Esophagus muscularis mucosa (tissue), 4 donors: ENCODE results near the gene DDX19B. TPM values are rescaled to one million over a fixed set of nuclear protein-coding genes. Genes with fewer than 3 reads are reported as not detected.
"Not testable (repeated sequence)": the region's sequence is repeated elsewhere in the genome, so short reads cannot be mapped to it uniquely, and the experiment has no call there.

ENCODE experiments used
- DNase-seq: peaks from one replicate; pipeline ENCODE4 v3.0.0-alpha.2; 2017; ENCODE audit errors: extremely low spot score
- H3K27ac ChIP-seq, 4 donors: fragments of 200-600 bp; sonication (generic); replicated peaks in 1 of 4; 1 replicate in 3 of 4; 2 replicates in 1 of 4; pipeline ENCODE4 v1.5.1; 2016 to 2019; ENCODE audit warnings: mild to moderate bottlenecking in 1 of 4
- H3K27me3 ChIP-seq, 4 donors: fragments of 200-600 bp; sonication (generic); one replicate each; pipeline versions ENCODE4 v1.5.1 to v1.6.0; 2016 to 2019
- H3K36me3 ChIP-seq, 4 donors: fragments of 200-600 bp; sonication (generic); one replicate each; pipeline ENCODE4 v1.5.1; 2016 to 2019
- H3K4me1 ChIP-seq, 4 donors: fragments of 200-600 bp; sonication (generic); one replicate each; pipeline ENCODE4 v1.5.1; 2016 to 2019
- H3K4me3 ChIP-seq, 4 donors: fragments of 200-600 bp; sonication (generic); 1 replicate in 2 of 4; 2 replicates in 2 of 4; pipeline ENCODE4 v1.5.1; 2016 to 2019; ENCODE audit warnings: mild to moderate bottlenecking in 4 of 4, moderate library complexity in 1 of 4
- H3K9me3 ChIP-seq, 4 donors: fragments of 200-600 bp; sonication (generic); 1 replicate in 3 of 4; 2 replicates in 1 of 4; pipeline ENCODE4 v1.5.1; 2016 to 2019
- CTCF ChIP-seq, 3 experiments: fragments of 200-600 bp in 2 of 3; fragments of 450-650 bp in 1 of 3; sonication (generic) in 2 of 3; IDR thresholded peaks; one replicate each; pipeline ENCODE4 v1.5.1; 2017 to 2019; ENCODE audit warnings: antibody characterized with exemption in 3 of 3, mild to moderate bottlenecking in 2 of 3, moderate library complexity in 1 of 3
- EP300 ChIP-seq: sonication (generic); formaldehyde crosslinking; IDR thresholded peaks from one replicate; pipeline ENCODE4 v1.6.1; 2017; ENCODE audit warnings: antibody characterized with exemption
- POLR2A ChIP-seq: fragments of 450-650 bp; IDR thresholded peaks from one replicate; pipeline ENCODE4 v1.6.1; 2017; ENCODE audit warnings: antibody characterized with exemption, moderate library complexity, mild to moderate bottlenecking, low read depth
- POLR2AphosphoS5 ChIP-seq, 2 donors: sonication (generic); formaldehyde crosslinking; IDR thresholded peaks; one replicate each; pipeline ENCODE4 v1.6.1; 2017; ENCODE audit warnings: antibody characterized with exemption in 2 of 2
- WGBS: methylation state at CpG from one replicate; pipeline ENCODE4 v1.1.5; 2018; 5-methylcytosine and 5-hydroxymethylcytosine counted together
- intact Hi-C: fragments of 100-400 bp; cut with DNase I; formaldehyde crosslinking; loops from one replicate; pipeline ENCODE4 v1.15.1; 2023
- total RNA-seq, 4 donors: library from RNA; depleted of rRNA; stranded (reverse); fragments of >200 nt; gene quantifications; one replicate each; pipeline versions ENCODE4 v1.1.0 to v1.2.1, GENCODE V29; 2016

The DDX19B gene
- total RNA-seq, 4 donors from 2014 or later, result 36.1 to 48.7 (median 41.1) TPM

GRCh38 chr16:70255574-70255973 is 43.4 kb upstream of the DDX19B start:
- intact Hi-C loops, result loop anchor here (10.0 kb wide), 1 partner anchor 91 kb away; no protein-coding TSS in a partner anchor
- Histone ChIP-seq H3K4me3 (no peak overlapping the region), H3K36me3 (peaks cover 75 to 87% (median 86%) of the 10 kb centered on the region in 4 donors), H3K27ac (no peak overlapping the region), H3K27me3 (no peaks in the 10 kb centered on the region), H3K9me3 (no peaks in the 10 kb centered on the region), H3K4me1 (peaks cover 4 to 12% (median 9%) of the 10 kb centered on the region in 4 donors)
- 100% methylated on average over 4 of the region's 9 CpGs for whole genome bisulfite sequencing
- TF ChIP-seq CTCF (IDR thresholded peaks at IDR 0.05), result no peak
- no peak for TF ChIP-seq POLR2AphosphoS5 (IDR thresholded peaks at IDR 0.05)
- no peak for TF ChIP-seq POLR2A
- no peak for TF ChIP-seq EP300
- DNase-seq, result no peak

GRCh38 chr16:70257391-70257790 is 41.6 kb upstream of the DDX19B start:
- no peak overlapping the region for H3K4me3 ChIP-seq
- H3K27ac ChIP-seq, result no peak overlapping the region
- peaks cover 90 to 100% (median 100%) of the 10 kb centered on the region in 4 donors for H3K36me3 ChIP-seq
- H3K9me3 ChIP-seq, result no peaks in the 10 kb centered on the region
- TF ChIP-seq CTCF (IDR thresholded peaks at IDR 0.05) (no peak), EP300 (no peak), POLR2AphosphoS5 (IDR thresholded peaks at IDR 0.05) (no peak), POLR2A (no peak)
- intact Hi-C loops, result loop anchor here (10.0 kb wide), 1 partner anchor 93 kb away; no protein-coding TSS in a partner anchor
- 77% methylated on average over 4 of the region's 4 CpGs for WGBS
- no peak for DNase-seq
- H3K4me1 ChIP-seq, result peaks cover 0 to under 1% (median 0%) of the 10 kb centered on the region in 4 donors
- H3K27me3 ChIP-seq, result no peaks in the 10 kb centered on the region

- H3K27me3 ChIP-seq, result no peaks in the 10 kb centered on the region
- no peaks in the 10 kb centered on the region for H3K4me1 ChIP-seq
- TF ChIP-seq EP300, result no peak
- TF ChIP-seq POLR2AphosphoS5 (IDR thresholded peaks at IDR 0.05), result no peak
- no peak for TF ChIP-seq POLR2A
- no peak for TF ChIP-seq CTCF (IDR thresholded peaks at IDR 0.05)
- 89% methylated on average over 4 of the region's 14 CpGs for WGBS
- H3K36me3 ChIP-seq, result peaks cover 90 to 100% (median 100%) of the 10 kb centered on the region in 4 donors
- no peak overlapping the region for H3K4me3 ChIP-seq
- H3K9me3 ChIP-seq, result no peaks in the 10 kb centered on the region
- no peak for DNase-seq
- intact Hi-C loops, result loop anchor here (10.0 kb wide), 1 partner anchor 93 kb away; no protein-coding TSS in a partner anchor
- no peak overlapping the region for H3K27ac ChIP-seq
These were observed 40.9 kb upstream of the DDX19B start for GRCh38 chr16:70258065-70258464.

- 98% methylated on average over 10 of the region's 10 CpGs for WGBS
- Histone ChIP-seq H3K36me3 (peaks cover 91 to 100% (median 100%) of the 10 kb centered on the region in 4 donors), H3K27me3 (no peaks in the 10 kb centered on the region), H3K4me1 (no peaks in the 10 kb centered on the region), H3K9me3 (no peaks in the 10 kb centered on the region), H3K4me3 (no peak overlapping the region), H3K27ac (no peak overlapping the region)
- TF ChIP-seq EP300 (no peak), CTCF (IDR thresholded peaks at IDR 0.05) (no peak), POLR2AphosphoS5 (IDR thresholded peaks at IDR 0.05) (no peak), POLR2A (no peak)
- intact Hi-C loops, result loop anchor here (10.0 kb wide), 1 partner anchor 94 kb away; no protein-coding TSS in a partner anchor
- no peak for DNase-seq
These were observed 40.0 kb upstream of the DDX19B start for GRCh38 chr16:70258946-70259345.

- WGBS, result 96% methylated on average over 6 of the region's 6 CpGs
- intact Hi-C loops, result loop anchor here (10.0 kb wide), 1 partner anchor 95 kb away; no protein-coding TSS in a partner anchor
- H3K27ac ChIP-seq, DNase-seq, H3K27me3 ChIP-seq, H3K4me1 ChIP-seq, H3K9me3 ChIP-seq, H3K4me3 ChIP-seq: not testable (repeated sequence)
- H3K36me3 ChIP-seq, result peaks cover 96 to 100% (median 100%) of the 10 kb centered on the region in 4 donors
These were observed 39.1 kb upstream of the DDX19B start for GRCh38 chr16:70259903-70260302.
